OCI-LY1 (cell line): ENCODE results near the gene NCAM1.

Source experiments
- EZH2 ChIP-seq: fragments of 200-600 bp; sonication (generic), shearing (Covaris generic); IDR thresholded peaks from 2 replicates; pipeline ENCODE4 v1.8.0; 2017; ENCODE audit warnings: borderline replicate concordance, mixed run types, mild to moderate bottlenecking, antibody characterized with exemption, low read length, moderate library complexity, mixed read lengths
- TF ChIP-seq, protein P1 (sequence below): fragments of 200-600 bp; sonication (generic), shearing (Covaris generic); IDR thresholded peaks from 2 replicates; pipeline ENCODE4 v1.5.1; 2017; ENCODE audit warnings: mild to moderate bottlenecking, antibody characterized with exemption, low read length, moderate library complexity, mixed read lengths

DNA sequence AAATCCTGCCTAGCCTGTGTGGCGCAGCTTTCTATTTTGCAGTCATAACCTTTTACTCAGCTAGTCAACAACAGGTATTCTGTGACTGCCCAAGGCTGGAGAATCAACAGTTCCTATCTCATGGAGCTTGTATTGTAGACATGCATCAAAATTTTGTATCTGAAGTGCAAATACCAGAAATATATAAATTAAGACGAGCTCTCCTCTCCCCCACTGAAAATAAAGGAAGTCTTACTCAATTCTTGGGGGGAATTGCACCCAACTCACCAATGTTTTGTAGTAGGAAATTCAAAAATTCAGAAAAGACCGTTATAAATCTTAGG is 153.4 kb downstream of the NCAM1 start:
- TF ChIP-seq, protein P1, sequence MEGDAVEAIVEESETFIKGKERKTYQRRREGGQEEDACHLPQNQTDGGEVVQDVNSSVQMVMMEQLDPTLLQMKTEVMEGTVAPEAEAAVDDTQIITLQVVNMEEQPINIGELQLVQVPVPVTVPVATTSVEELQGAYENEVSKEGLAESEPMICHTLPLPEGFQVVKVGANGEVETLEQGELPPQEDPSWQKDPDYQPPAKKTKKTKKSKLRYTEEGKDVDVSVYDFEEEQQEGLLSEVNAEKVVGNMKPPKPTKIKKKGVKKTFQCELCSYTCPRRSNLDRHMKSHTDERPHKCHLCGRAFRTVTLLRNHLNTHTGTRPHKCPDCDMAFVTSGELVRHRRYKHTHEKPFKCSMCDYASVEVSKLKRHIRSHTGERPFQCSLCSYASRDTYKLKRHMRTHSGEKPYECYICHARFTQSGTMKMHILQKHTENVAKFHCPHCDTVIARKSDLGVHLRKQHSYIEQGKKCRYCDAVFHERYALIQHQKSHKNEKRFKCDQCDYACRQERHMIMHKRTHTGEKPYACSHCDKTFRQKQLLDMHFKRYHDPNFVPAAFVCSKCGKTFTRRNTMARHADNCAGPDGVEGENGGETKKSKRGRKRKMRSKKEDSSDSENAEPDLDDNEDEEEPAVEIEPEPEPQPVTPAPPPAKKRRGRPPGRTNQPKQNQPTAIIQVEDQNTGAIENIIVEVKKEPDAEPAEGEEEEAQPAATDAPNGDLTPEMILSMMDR: no peak
- no peak for TF ChIP-seq EZH2
